Measurements from ENCODE around the gene ZNF575. TPM values are rescaled to one million over a fixed set of nuclear protein-coding genes. Genes with fewer than 3 reads are reported as not detected.

The ZNF575 gene
- total and polyA plus RNA-seq, 2 donors (not counting 3 experiments of a cell fraction or from before 2014, with no cell fraction given) = 0.57 to 3.0 TPM

- peaks cover 15% of the 10 kb centered on the region for H3K4me1 ChIP-seq (ENCODE audit: control insufficient read depth, extremely low read depth, insufficient read depth, low read length)
- H3K9me3 ChIP-seq (replicated peaks; ENCODE audit: control insufficient read depth, insufficient read depth, low read length) = no peaks in the 10 kb centered on the region
- dilution Hi-C loops (cut with MboI; ENCODE audit: extremely low pct_ligation_motif_present, low sequenced_read_pairs) (no loop called here), intact Hi-C loops (cut with micrococcal nuclease) (loop anchor here (2.0 to 5.0 kb wide), 2 partner anchors 21 to 64 kb away; partner anchors contain the start of gene PHLDB3)
- H3K9me1 ChIP-seq (replicated peaks; ENCODE audit: control insufficient read depth, extremely low read depth, insufficient read depth, low read length) = no peaks in the 10 kb centered on the region
- ChIA-PET CTCF (interaction anchor here (0.7 to 11.6 kb wide), 6 partner anchors 9 to 80 kb away, joined by 3 to 833 read pairs (median 4); partner anchors contain the start of genes PHLDB3 and ZNF575), POLR2A (no interaction called here)
- peak overlapping the region; percentile 64 for H3K9ac ChIP-seq (replicated peaks; ENCODE audit: extremely low read depth, insufficient read depth, low read length)
- TF ChIP-seq GATA2 (IDR thresholded peaks at IDR 0.05; ENCODE audit: insufficient read depth, insufficient read length, low read depth, low read length) = no peak
- TF ChIP-seq, protein P1, sequence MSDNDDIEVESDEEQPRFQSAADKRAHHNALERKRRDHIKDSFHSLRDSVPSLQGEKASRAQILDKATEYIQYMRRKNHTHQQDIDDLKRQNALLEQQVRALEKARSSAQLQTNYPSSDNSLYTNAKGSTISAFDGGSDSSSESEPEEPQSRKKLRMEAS (IDR thresholded peaks at IDR 0.05; ENCODE audit: insufficient read depth, insufficient read length) = no peak
- TF ChIP-seq EZH2 (IDR thresholded peaks at IDR 0.05; ENCODE audit: borderline replicate concordance, low read depth, low read length, severe bottlenecking) = no peak
- TF ChIP-seq POLR2AphosphoS5 (IDR thresholded peaks at IDR 0.05; ENCODE audit: insufficient read depth, low read depth, low read length) = no peak
- no peak for TF ChIP-seq POLR2A (IDR thresholded peaks at IDR 0.05; ENCODE audit: low read depth, low read length)
- TF ChIP-seq MYC (IDR thresholded peaks at IDR 0.05; ENCODE audit: low read depth, low read length) = no peak
- TF ChIP-seq JUN (IDR thresholded peaks at IDR 0.05; ENCODE audit: borderline replicate concordance, insufficient read depth, insufficient read length, low read depth) = no peak
- TF ChIP-seq, protein P2, sequence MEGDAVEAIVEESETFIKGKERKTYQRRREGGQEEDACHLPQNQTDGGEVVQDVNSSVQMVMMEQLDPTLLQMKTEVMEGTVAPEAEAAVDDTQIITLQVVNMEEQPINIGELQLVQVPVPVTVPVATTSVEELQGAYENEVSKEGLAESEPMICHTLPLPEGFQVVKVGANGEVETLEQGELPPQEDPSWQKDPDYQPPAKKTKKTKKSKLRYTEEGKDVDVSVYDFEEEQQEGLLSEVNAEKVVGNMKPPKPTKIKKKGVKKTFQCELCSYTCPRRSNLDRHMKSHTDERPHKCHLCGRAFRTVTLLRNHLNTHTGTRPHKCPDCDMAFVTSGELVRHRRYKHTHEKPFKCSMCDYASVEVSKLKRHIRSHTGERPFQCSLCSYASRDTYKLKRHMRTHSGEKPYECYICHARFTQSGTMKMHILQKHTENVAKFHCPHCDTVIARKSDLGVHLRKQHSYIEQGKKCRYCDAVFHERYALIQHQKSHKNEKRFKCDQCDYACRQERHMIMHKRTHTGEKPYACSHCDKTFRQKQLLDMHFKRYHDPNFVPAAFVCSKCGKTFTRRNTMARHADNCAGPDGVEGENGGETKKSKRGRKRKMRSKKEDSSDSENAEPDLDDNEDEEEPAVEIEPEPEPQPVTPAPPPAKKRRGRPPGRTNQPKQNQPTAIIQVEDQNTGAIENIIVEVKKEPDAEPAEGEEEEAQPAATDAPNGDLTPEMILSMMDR (IDR thresholded peaks at IDR 0.05; ENCODE audit: extremely low read depth in 1 of 2, insufficient read depth in 1 of 2, low read depth in 1 of 2, low read length in 2 of 2) = no peak
- TF ChIP-seq FOS (IDR thresholded peaks at IDR 0.05; ENCODE audit: borderline replicate concordance, insufficient read depth, low read length) = no peak
- peak overlapping the region; percentile 30 for H3K27ac ChIP-seq (ENCODE audit: insufficient read depth, low read depth, low read length)
- no peaks in the 10 kb centered on the region for H3K27me3 ChIP-seq (ENCODE audit: control insufficient read depth in 2 of 2, insufficient read depth in 2 of 2, low read length in 2 of 2)
- peak overlapping the region; percentile 54 for H3K4me2 ChIP-seq (ENCODE audit: insufficient read depth, low read length)
- H4K20me1 ChIP-seq (replicated peaks; ENCODE audit: control insufficient read depth, extremely low read depth, insufficient read depth, low read length) = no peaks in the 10 kb centered on the region
- FAIRE-seq (peak; percentile 12), DNase-seq (ENCODE audit: low read depth, low spot score) (peak; percentile 29)
- H3K4me3 ChIP-seq (replicated peaks in 1 of 3; ENCODE audit: insufficient read depth in 1 of 3, low read depth in 1 of 3, low read length in 3 of 3) = peak overlapping the region; percentile 82 to 97 (median 83)
- BruUV-seq (replicated peaks) = no TSS peak
- H2AFZ ChIP-seq (ENCODE audit: low read depth, low read length) = peak overlapping the region; percentile 80
- no peaks in the 10 kb centered on the region for H3K36me3 ChIP-seq (ENCODE audit: control insufficient read depth in 2 of 2, extremely low read depth in 1 of 2, insufficient read depth in 2 of 2, low read length in 2 of 2)
- H3K79me2 ChIP-seq (ENCODE audit: control insufficient read depth, insufficient read depth, low read length) = peaks cover 19% of the 10 kb centered on the region
Measured at GRCh38 chr19:43525836-43526771, 6.9 kb upstream of the ZNF575 start.

Measured in endothelial cell of umbilical vein (primary cell).